Measurements from ENCODE around the gene HIF3A. TPM values are rescaled to one million over a fixed set of nuclear protein-coding genes. Genes with fewer than 3 reads are reported as not detected.
A peak's percentile ranks its signal among the peaks of the same experiment; 100 is the strongest.
"Not testable (repeated sequence)": the region's sequence is repeated elsewhere in the genome, so short reads cannot be mapped to it uniquely, and the experiment has no call there.

The HIF3A gene
- total RNA-seq, result 55.0 TPM

- ATAC-seq, result peak; percentile 1
- DNase-seq (ENCODE audit: low spot score), result peak; percentile 73
- intact Hi-C loops (cut with DNase I), result no loop called here
Observed at GRCh38 chr19:46296722-46297461, at the start of gene HIF3A. Gene HIF3A (plus strand): TSS chr19:46297042. CDS start chr19:46297077, 35 bp downstream.

GRCh38 chr19:46250076-46250735 lies 46.6 kb upstream of the HIF3A start:
- intact Hi-C loops (cut with DNase I), result no loop called here
- ATAC-seq (peak; percentile 26), DNase-seq (ENCODE audit: low spot score) (no peak)

GRCh38 chr19:46251416-46251815 lies 45.4 kb upstream of the HIF3A start:
- ATAC-seq (no peak), DNase-seq (ENCODE audit: low spot score) (no peak)
- intact Hi-C loops (cut with DNase I), result no loop called here

GRCh38 chr19:46254776-46255175 lies 42.1 kb upstream of the HIF3A start:
- ATAC-seq, result no peak
- no peak for DNase-seq (ENCODE audit: low spot score)
- intact Hi-C loops (cut with DNase I), result no loop called here

GRCh38 chr19:46256855-46257254 lies 40.0 kb upstream of the HIF3A start:
- intact Hi-C loops (cut with DNase I), result no loop called here
- DNase-seq (ENCODE audit: low spot score), result no peak
- no peak for ATAC-seq

- ATAC-seq; DNase-seq (ENCODE audit: low spot score): not testable (repeated sequence)
- intact Hi-C loops (cut with DNase I), result loop anchor here (5.0 kb wide), 1 partner anchor 184 kb away; no protein-coding TSS in a partner anchor
Observed at GRCh38 chr19:46261501-46261900, 35.3 kb upstream of the HIF3A start.

GRCh38 chr19:46262684-46263296 lies 34.1 kb upstream of the HIF3A start:
- not testable (repeated sequence) for DNase-seq (ENCODE audit: low spot score); ATAC-seq
- intact Hi-C loops (cut with DNase I), result loop anchor here (5.0 kb wide), 1 partner anchor 185 kb away; no protein-coding TSS in a partner anchor

GRCh38 chr19:46264801-46265200 lies 32.0 kb upstream of the HIF3A start:
- ATAC-seq; DNase-seq (ENCODE audit: low spot score): not testable (repeated sequence)
- intact Hi-C loops (cut with DNase I), result loop anchor here (5.0 kb wide), 1 partner anchor 188 kb away; no protein-coding TSS in a partner anchor

GRCh38 chr19:46265217-46265828 lies 31.5 kb upstream of the HIF3A start:
- intact Hi-C loops (cut with DNase I), result no loop called here
- DNase-seq (ENCODE audit: low spot score), result peak; percentile 75
- ATAC-seq, result peak; percentile 78

- intact Hi-C loops (cut with DNase I), result no loop called here
- DNase-seq (ENCODE audit: low spot score) (no peak), ATAC-seq (no peak)
Observed at GRCh38 chr19:46269101-46269500, 27.7 kb upstream of the HIF3A start.

GRCh38 chr19:46270521-46271256 lies 26.2 kb upstream of the HIF3A start:
- DNase-seq (ENCODE audit: low spot score), result no peak
- intact Hi-C loops (cut with DNase I), result no loop called here
- ATAC-seq, result no peak

- ATAC-seq, result no peak
- intact Hi-C loops (cut with DNase I), result no loop called here
Observed at GRCh38 chr19:46271481-46272197, 25.2 kb upstream of the HIF3A start.

GRCh38 chr19:46273931-46274330 lies 22.9 kb upstream of the HIF3A start:
- DNase-seq (ENCODE audit: low spot score); intact Hi-C loops (cut with DNase I); ATAC-seq: not testable (repeated sequence)

More at GRCh38 chr19:46271481-46272197, 25.2 kb upstream of the HIF3A start:
- DNase-seq (ENCODE audit: low spot score), result no peak

GRCh38 chr19:46279177-46279576 lies 17.7 kb upstream of the HIF3A start:
- DNase-seq (ENCODE audit: low spot score) (no peak), ATAC-seq (no peak)
- intact Hi-C loops (cut with DNase I), result no loop called here

GRCh38 chr19:46283771-46284170 lies 13.1 kb upstream of the HIF3A start:
- ATAC-seq (no peak), DNase-seq (ENCODE audit: low spot score) (no peak)
- intact Hi-C loops (cut with DNase I), result loop anchor here (10.0 kb wide), 1 partner anchor 61 kb away; the partner anchor contains the start of gene PPP5C

GRCh38 chr19:46284635-46285034 lies 12.2 kb upstream of the HIF3A start:
- DNase-seq (ENCODE audit: low spot score) (no peak), ATAC-seq (no peak)
- intact Hi-C loops (cut with DNase I), result loop anchor here (10.0 kb wide), 1 partner anchor 60 kb away; the partner anchor contains the start of gene PPP5C

GRCh38 chr19:46287585-46287984 lies 9.3 kb upstream of the HIF3A start:
- intact Hi-C loops (cut with DNase I), result loop anchor here (10.0 kb wide), 1 partner anchor 57 kb away; the partner anchor contains the start of gene PPP5C
- DNase-seq (ENCODE audit: low spot score) (no peak), ATAC-seq (no peak)
